NCI-H510A treated with DMSO at 0.1 percent for 48 hours (cell line): ENCODE data around the gene CYP27A1.
A peak's percentile ranks its signal among the peaks of the same experiment; 100 is the strongest.
"Not testable (repeated sequence)": the region's sequence is repeated elsewhere in the genome, so short reads cannot be mapped to it uniquely, and the experiment has no call there.

Experiments used
- DNase-seq: peaks from one replicate; lab custom pipeline; 2025; lab: John Stamatoyannopoulos, UW

Gene CYP27A1

DNA sequence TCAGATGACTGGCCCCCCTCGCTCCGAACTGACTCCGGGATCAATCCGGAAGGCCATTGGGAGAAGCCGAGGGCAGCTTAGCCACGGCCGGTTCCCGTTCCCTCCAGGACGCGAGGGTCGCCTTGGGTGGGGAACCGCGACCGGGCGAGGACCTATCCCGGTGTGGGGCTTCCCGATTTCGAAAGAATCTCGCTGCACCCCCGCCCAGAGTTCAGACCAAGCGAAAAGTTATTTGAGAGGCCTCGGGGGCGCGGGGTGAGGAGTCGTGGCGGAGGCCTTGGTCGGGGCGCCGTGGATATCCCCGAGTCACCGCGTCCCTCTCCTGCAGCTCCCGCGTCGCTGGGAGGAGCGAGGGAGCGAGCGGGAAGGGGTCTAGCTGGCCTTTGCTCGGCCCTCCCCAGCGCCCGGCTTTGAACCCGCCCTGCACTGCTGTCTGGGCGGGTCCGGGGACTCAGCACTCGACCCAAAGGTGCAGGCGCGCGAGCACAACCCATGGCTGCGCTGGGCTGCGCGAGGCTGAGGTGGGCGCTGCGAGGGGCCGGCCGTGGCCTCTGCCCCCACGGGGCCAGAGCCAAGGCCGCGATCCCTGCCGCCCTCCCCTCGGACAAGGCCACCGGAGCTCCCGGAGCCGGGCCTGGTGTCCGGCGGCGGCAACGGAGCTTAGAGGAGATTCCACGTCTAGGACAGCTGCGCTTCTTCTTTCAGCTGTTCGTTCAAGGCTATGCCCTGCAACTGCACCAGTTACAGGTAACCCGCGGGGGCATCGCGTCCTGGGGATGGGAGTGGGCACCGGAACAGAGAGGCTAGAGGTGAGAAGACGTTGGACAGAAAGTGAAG is at the start of gene CYP27A1:
TSS of gene CYP27A1 (plus strand) at position 457 of the 837 bp plus-strand sequence. CDS start at position 493, 36 bp downstream.
- peak; percentile 32 for DNase-seq

DNA sequence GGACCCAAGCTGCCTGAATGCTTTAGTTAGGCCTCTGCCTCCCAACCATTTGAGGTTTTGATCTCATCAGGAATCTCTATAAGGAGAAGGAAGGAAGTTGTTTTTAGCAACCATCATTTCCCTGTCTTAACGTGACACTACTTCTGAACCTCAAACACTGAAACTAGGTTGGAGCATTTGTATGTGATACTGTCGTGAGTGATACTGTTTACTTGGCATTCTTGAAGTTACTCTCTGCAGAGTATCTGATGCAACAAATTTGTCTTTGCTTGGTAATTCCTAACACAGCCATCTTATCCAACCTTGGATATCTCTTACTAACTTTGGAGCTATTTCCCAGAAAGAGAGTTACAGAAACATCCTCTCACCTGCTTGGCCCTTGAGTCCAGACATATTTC is 49.2 kb upstream of the CYP27A1 start:
- no peak for DNase-seq

DNA sequence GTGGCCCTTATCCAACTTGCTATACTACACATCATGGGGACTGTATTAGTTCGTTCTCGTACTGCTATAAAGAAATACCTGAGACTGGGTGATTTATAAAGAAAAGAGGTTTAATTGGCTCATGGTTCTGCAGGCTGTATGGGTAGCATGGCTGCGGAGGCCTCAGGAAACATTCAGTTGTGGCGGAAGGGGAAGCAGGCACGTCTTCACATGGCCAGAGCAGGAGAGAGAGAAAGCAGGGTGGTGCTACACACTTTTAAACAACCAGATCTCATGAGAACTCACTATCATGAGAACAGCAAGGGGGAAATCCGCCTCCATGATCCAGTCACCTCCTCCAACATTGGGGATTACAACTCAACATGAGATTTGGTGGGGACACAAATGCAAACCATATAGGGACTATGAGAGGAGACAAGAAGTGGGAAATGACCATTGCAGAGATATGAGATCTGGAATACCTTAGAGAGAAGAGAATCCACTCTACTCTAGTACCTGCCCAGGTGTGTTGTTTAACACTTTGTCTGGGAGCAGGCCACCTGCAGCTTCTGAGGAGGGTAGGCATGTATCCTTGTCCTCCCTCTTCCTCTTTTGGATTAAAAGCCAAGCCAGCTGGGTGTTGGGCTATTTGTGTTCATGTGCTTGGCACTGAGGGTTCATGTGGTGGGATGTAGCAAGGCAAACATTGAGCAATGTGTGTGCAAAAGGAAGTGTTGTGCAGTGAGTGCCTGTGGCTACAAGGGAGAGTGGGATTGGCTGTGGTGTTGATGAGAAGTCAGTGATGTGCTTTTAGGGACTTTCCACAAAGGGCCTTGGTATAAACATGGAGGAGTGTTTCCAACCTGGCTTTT is 48.6 kb upstream of the CYP27A1 start:
- DNase-seq, result no peak

DNA sequence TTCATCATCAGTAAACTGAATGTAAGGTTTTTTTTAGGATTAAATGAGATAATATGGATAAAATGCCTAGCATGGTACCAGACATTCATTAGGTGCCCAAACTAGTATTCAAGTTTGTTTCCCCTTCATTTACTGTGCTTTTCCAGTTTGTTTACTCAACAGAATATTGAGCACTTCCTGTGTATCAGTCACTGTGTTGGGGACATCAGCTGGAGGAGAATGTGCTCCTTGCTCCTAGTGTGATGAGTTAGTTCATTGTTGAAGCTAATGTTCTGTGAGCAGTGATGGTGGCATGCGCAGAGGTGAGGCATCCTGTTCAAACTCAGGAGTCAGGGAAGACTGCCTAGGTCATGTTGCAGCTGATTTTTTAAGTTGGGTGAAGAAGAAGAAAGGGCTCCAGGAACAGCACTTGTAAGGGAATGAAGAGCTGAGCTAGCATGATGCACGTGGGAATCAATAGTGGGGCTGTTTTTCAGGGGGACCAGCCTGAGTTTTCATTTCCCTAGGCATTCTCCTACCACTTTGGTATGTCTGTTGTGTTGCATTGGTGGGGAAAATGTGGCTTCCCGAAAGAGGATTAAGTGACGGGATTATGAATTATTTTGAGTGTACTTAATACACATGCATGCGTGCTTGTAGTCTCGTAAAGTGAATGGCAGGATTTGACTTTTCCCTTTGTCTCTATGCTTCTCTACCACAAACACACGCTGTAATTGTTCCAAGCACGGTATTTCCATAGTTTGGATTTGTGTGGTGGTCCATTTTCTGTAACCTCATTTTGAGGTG is 47.6 kb upstream of the CYP27A1 start:
- no peak for DNase-seq

DNA sequence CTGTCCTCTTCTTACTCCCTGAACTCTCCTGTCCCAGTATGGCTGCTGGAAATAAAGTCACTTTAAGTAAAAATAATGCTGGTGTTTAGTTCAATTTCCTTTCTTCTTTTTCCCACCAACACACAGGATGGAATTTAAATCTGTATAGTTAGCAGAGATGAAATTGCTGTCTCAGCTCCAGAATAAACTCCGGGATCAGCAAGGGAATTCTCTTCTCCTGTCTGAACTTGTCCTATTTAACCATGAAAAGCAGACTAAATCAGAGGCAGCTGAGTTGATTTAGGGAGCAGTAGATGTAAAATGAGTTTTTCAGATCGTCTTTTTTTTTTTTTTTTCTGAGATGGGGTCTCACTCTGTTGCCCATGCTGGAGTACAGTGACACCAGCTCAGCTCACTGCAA is 45.4 kb upstream of the CYP27A1 start:
- no peak for DNase-seq

DNA sequence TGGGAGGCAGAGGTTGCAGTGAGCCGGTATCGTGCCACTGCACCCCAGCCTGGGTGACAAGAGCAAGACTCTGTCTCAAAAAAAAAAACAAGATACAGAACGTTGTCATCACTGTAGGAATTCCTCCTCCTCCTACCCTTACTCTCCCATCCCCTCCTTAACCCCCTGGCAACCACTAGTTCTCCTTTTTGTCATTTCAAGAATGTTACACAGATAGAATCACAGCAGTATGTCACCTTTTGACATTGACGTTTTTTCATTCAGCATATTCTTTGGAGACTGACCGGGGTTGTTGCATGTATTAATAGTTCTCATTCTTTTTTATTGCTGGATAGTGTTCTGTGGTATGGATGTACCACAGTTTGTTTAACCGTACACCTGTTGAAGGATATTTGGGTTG is 38.9 kb upstream of the CYP27A1 start:
- no peak for DNase-seq

DNA sequence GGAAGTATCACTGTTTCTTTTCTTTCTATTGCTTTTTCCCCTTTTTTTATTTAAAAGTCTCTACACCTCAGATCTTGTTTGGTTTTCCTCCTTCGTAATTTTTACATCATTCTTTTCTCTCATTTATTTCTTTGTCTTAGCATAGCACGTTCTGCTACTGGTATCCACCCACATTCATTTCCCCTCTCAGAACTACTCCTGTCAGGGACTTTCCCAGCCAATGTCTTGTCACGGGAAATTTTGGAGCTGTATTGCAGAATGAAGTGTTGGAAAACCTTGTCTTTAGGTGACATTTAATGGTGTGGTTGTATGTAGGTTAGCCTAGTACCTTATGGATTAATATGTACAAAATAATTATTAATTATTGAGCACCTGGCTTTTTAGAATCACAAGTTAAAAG is 37.3 kb upstream of the CYP27A1 start:
- no peak for DNase-seq

DNA sequence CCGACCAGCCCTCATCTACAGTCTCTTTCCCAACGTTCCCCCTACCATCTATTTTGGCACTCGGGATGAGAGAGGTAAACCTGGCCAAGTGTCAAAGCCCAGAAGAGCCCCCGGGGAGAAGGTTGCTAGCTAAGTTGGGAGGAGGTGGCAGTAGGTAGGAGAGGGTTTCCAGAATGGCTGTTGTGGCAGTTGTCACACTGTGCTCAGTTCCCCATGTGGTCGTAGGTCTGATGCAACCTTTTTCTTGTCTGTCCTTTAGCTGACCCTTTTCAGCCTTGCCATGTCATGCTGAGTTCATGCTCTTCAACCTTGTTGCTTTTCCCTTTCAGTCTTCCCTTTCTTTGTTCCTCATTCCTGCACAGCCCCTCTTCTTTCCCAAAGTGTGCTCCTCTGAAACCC is 36.8 kb upstream of the CYP27A1 start:
- no peak for DNase-seq

DNA sequence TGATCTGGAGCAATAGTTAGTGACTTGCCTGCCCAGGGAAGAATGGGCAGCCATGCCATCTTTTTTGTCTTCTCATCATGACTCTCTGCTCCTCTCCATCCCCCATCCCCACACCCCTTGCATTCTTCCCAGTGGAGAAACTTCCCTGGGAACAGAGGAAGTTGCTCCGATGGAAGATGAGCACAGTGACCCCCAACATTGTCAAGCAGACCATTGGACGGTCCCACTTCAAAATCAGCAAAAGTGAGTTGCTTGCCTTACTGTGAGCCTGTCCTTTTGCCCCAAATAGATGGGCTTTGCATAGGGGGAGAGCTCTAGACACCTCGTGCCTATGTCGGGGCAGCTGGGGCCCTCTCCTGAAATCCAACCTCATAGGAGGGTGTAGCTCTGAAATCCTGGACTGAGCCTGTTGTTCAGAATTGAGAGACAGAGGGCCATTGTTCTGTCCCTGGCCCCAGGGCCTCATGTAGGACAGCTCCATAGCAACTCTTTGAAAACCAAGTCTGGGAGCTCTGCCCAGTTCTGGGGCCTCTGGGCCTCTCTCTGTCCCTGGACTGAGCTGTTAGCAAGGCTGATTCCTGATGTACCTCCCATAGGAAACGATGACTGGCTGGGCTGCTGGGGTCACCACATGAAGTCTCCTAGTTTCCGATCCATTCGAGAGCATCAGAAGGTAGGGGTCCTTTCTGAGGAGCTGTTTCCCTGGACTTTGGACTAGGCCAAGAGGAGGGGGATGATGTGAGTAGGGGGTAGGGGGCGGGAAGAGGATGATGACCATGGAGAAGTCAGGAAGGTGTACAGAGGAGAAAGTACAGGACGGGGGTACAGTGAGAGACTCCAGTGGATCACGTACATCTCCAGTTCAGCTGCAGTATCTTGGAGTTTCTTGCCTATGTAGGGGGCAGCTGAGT is 36.1 kb upstream of the CYP27A1 start:
- no peak for DNase-seq

DNA sequence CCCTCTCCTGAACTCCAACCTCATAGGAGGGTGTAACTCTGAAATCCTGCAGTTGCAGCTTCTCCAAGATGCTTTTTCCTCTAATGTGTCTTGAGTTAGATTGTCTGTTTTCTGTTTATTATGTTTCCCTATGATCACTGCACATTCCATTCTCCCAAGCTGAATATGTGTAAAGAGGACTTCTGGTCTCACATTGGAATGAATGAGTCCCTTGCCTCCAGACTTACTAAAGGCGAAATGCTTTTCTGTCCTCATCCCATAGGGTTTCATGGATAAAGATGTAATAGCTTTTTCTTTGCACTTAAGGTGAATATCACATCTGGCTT is 35.5 kb upstream of the CYP27A1 start:
- no peak for DNase-seq

DNA sequence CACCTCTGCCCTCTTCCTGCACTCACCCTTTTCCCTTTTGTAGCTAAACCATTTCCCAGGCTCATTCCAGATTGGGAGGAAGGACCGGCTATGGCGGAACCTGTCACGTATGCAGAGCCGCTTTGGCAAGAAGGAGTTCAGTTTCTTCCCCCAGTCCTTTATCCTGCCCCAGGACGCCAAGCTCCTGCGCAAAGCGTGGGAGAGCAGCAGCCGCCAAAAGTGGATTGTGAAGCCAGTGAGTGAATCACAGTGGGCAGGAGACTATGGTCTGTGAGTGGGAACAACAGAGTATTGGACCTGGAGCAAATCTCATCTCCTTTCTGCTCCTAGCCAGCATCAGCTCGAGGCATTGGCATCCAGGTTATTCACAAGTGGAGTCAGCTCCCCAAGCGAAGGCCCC is 35.0 kb upstream of the CYP27A1 start:
- no peak for DNase-seq

DNA sequence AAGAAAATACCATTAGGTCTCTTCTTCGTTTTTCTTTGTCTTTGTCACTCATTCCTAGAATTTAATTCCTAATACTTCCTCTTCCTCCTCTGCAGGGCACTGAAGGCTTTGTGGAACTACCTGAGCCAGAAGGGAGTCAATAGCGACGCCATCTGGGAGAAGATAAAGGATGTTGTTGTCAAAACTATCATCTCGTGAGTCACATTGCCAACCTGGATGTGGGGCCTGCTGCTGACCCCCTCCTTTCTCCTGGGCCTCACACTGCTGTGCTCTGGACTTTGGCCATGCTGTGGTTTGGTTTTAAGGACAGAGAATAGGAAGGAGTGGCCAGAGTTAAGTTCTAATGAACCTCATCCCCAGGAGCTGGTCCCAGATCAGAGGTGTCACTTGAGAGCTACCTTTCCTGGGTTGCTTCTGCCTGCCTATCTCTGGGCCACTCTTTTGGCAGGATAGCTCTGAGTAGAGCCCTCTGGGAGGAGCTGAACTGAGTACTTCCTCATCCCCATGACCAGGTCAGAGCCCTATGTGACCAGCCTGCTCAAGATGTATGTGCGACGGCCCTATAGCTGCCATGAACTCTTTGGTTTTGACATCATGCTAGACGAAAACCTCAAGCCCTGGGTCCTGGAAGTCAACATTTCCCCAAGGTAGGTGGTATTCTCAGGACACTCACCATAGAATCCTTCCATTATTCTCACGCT is 33.1 kb upstream of the CYP27A1 start:
- DNase-seq, result no peak

DNA sequence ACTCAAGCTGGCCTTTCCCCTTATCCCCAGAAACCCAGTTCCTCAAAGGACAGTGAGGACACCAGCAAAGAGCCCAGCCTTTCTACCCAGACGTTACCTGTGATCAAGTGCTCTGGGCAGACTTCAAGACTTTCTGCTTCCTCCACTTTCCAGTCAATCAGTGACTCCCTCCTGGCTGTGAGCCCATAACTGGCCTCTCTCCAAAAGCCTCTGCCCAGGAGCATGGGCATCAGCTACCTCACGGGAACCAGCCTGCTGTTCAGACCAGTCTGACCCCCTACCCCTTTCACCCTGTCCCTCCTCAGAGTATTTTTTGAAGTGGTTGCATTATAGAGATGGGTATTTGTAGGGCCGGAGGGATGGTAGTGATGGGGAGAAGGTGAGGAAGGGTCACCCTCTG is 27.7 kb upstream of the CYP27A1 start:
- no peak for DNase-seq

DNA sequence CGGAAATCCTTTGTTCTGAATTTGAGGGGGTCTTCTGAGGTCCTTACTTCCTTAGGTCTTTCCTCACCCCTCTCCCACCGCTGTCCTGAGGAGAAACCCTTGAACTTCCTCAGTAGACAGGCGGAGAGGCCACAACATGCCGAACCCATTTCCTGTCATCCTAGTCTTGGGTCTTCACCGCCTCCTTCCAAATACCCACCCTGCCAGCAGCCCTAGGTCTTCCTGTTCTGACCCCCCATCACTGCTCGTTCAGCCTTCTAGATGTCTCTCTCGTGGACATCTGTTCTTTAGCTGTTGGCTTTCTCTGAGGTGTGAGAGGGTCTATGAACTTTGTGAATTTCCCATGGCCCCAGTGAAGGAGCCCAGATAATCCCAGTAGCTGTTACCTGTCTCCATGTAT is 27.2 kb upstream of the CYP27A1 start:
- no peak for DNase-seq

DNA sequence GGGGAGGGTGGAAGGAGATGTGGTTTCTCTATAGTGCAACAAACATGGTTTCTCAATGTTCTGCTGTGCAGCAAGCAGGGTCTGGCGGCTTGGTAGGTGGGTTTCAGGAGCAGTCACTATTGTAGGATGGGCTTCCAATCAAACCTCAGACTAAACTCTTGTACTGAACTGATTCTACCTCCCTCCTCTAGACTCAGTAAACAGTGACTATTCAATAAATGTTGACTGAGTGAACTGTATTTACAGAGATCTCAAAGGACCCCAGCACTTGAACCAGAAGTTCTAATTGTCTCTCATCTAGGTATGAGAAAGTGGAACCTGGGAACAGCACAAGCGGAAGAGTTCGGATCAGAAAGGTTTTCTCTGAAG is 26.8 kb upstream of the CYP27A1 start:
- DNase-seq, result no peak

DNA sequence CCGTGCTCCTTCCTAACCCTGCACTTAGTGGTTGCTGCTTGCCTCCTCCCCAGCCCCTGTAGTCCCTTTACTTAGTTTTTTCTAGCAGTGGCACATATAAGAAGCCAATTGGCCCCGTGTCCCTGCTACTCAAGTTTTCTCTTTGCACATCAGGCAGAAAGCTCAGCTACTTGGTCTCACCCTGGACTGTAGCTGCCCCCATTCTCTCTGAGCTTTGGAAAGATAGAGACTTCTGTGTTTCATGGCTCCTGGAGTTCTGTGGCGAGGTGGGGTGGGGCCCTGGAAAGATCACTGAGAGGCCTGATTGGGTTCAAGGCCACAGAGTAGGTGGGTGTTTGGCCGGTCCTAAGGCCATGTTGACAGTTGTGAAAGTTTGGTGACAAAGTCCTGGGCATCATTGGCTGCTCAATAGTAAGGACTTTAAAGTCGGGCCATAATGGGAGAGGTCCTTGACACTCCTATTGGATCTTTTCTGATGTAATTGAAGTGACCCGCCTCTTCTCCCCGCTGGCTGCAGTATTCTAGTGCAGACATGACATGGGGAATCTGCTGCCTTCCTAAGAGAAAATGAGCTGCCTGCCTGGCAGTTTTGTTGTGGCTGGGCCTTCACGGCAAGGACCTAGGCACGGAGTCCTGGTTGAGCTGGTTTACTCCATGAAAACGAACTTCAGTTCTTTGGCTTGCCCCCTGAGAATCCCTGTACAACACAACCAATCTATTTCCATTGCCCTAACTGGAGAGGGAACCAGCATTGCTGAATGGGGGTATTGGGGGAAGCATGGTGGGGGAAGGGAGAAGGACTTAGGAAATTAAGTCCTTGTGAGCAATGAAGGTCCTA is 26.2 kb upstream of the CYP27A1 start:
- no peak for DNase-seq

DNA sequence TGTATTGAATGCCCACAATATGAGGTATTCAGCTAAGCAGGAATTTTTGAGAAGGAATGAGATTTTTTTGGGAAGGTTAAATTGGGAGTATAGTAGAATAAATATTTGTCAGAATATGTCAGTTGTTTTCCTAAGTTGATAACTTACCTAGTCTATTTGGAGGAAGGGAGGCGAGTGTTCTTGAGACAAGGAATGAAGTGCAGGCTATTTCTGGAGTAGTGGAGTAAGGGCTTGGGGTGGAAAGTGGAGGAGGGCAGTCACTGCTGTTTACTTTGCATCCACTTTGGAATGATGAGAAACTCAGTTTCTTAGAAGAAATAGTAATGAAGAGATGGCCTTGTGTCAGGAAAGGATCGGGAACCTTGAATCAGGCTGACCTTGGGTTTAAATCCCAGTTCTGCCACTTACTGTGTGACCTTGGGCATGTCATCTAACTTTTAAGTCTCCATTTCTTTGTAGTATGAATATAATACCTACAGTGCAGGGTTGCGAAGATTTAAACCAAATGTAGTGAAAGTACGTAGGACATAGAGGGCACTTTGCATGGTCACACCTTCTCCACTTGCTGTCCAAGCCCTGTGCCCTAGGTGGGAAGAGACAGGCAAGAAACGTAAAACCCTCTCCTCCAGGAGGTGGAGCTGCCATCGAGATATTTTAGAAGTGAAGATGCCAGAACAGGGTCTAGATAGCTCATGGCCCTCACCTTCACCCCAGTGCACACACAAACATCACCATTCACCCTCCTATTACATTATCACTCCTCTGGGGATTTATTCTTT is 25.2 kb upstream of the CYP27A1 start:
- no peak for DNase-seq

DNA sequence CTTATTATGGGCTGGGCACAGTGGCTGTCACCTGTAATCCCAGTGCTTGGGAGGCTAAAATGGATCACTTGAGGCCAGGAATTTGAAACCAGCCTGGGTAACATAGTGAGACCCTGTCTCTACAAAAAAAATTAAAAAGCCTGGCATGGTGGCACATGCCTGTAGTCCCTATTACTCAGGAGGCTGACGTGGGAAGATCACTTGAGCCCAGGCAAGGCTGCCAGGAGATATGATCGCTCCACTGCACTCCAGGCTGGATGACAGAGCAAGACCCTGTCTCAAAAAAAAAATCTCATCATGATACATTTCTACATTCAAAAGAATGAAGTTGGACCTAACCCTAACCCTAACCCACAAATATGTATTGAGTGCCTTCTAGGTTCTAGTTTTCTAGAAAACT is 20.2 kb upstream of the CYP27A1 start:
- DNase-seq, result no peak

DNA sequence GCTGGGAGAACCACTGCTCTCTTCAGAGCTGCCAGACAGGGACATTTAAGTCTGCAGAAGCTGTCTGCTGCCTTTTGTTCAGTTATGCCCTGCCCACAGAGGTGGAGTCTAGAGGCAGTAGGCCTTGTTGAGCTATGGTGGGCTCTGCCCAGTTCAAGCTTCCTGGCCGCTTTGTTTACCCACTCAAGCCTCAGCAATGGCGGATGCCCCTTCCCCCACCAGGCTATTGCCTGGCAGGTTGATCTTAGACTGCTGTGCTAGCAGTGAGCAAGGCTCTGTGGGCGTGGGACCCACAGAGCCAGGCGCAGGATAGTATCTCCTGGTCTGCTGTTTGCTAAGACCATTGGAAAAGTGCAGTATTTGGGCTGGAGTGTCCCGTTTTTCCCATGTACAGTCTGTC is 9.2 kb upstream of the CYP27A1 start:
- not testable (repeated sequence) for DNase-seq
